ENCODE results near the gene RHCE.
A peak's percentile ranks its signal among the peaks of the same experiment; 100 is the strongest.

RHCE gene

GRCh38 chr1:25430967-25431881 lies 10.6 kb upstream of the RHCE start (continued):
- TF ChIP-seq ZNF785 (tag by site-specific recombination; IDR thresholded peaks at IDR 0.05) (no peak), ZNF560 (tag by site-specific recombination; IDR thresholded peaks at IDR 0.05; ENCODE audit: borderline replicate concordance) (no peak), TCF7L2 (IDR thresholded peaks at IDR 0.05; ENCODE audit: borderline replicate concordance, low read depth, low read length) (no peak), ZNF658 (tag by site-specific recombination; IDR thresholded peaks at IDR 0.05) (no peak), ZNF133 (tag by site-specific recombination; IDR thresholded peaks at IDR 0.05) (no peak), ZNF639 (tag by site-specific recombination; IDR thresholded peaks at IDR 0.05) (no peak), ZNF701 (tag by site-specific recombination; IDR thresholded peaks at IDR 0.05) (no peak), ZBTB11 (tag by site-specific recombination; conservative IDR thresholded peaks at IDR 0.05; ENCODE audit: low read depth) (peak; percentile 52; the same call in 1 of the 2 replicates), ZNF37A (tag by site-specific recombination; IDR thresholded peaks at IDR 0.05) (no peak), ZSCAN16 (tag by site-specific recombination; IDR thresholded peaks at IDR 0.05) (no peak), ZNF148 (tag by site-specific recombination; IDR thresholded peaks at IDR 0.05; ENCODE audit: borderline replicate concordance) (no peak), ZBTB10 (tag by site-specific recombination; IDR thresholded peaks at IDR 0.05) (0 out of 2 replicates have a peak, but pooled peaks have one; percentile 14), ZNF660 (tag by site-specific recombination; IDR thresholded peaks at IDR 0.05) (peak; percentile 7; the same call in 1 of the 2 replicates), ZNF146 (tag by site-specific recombination; IDR thresholded peaks at IDR 0.05) (no peak), GLI4 (tag by site-specific recombination; IDR thresholded peaks at IDR 0.05) (no peak), ZNF510 (tag by site-specific recombination; IDR thresholded peaks at IDR 0.05; ENCODE audit: insufficient replicate concordance) (no peak), ZNF341 (tag by site-specific recombination; IDR thresholded peaks at IDR 0.05; ENCODE audit: low read depth) (peak; percentile 50), SALL2 (tag by site-specific recombination; IDR thresholded peaks at IDR 0.05; ENCODE audit: borderline replicate concordance) (no peak), ZNF76 (tag by site-specific recombination; IDR thresholded peaks at IDR 0.05; ENCODE audit: borderline replicate concordance, low read depth) (no peak), ZFHX2 (tag by site-specific recombination; conservative IDR thresholded peaks at IDR 0.05) (0 out of 2 replicates have a peak, but pooled peaks have one; percentile 9), ZNF792 (tag by site-specific recombination; IDR thresholded peaks at IDR 0.05) (no peak), ZNF155 (tag by site-specific recombination; IDR thresholded peaks at IDR 0.05) (no peak), PRDM10 (tag by site-specific recombination; IDR thresholded peaks at IDR 0.05) (no peak), ZFP37 (tag by site-specific recombination; IDR thresholded peaks at IDR 0.05) (no peak), ZNF202 (tag by site-specific recombination; IDR thresholded peaks at IDR 0.05; ENCODE audit: borderline replicate concordance) (no peak)

All from HEK293 (cell line).